GM19324 (cell line): Measurements from ENCODE around the gene SPATA9.
"Not testable (repeated sequence)": the region's sequence is repeated elsewhere in the genome, so short reads cannot be mapped to it uniquely, and the experiment has no call there.

ENCODE experiments used
- ATAC-seq: cut with Tn5 transposase; IDR thresholded peaks from one replicate; pipeline ENCODE4 v1.9.1; 2021; ENCODE audit warnings: mild to moderate bottlenecking, moderate library complexity; ENCODE audit not compliant: unreplicated experiment, low FRiP score

The SPATA9 gene

DNA sequence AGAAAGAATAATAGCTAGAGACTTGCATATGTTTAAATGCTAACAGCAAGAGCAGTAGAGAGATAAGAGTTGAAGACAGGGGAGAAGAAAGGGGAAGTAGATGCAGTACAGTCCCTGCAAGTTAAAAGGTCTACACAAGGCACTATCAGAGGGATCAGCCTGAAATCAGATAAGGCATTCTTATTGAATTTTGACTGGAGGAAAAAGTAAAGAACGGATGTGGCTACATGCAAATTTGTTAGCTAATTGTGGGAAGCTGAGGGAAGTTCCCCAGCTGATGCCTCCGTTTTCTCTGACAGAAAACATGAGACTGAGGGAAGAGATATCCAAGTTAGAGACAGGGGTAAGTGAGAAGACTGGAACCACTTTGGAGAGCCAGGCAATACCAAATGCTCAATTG is 35.4 kb upstream of the SPATA9 start:
- peak; percentile 89 for ATAC-seq

- no peak for ATAC-seq
These were observed 34.6 kb upstream of the SPATA9 start for GRCh38 chr5:95717439-95717838.

- ATAC-seq = no peak
These were observed 33.1 kb upstream of the SPATA9 start for GRCh38 chr5:95715799-95716461.

GRCh38 chr5:95713960-95714710 is 31.3 kb upstream of the SPATA9 start:
- no peak for ATAC-seq

DNA sequence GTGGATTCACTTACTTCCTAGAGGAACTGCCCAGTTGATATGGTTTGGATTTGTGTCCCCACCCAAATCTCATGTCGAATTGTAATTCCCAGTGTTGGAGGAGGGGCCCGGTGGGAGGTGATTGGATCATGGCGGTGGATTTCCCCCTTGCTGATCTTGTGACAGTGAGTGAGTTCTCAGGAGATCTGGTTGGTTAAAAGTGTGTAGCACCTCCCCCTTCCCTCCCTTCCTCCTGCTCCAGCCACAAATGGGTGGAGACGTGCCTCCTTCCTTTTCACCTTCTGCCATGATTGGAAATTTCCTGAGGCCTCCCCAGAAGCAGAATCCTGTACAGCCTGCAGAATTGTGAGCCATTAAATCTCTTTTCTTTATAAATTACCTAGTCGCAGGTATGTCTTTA is 30.5 kb upstream of the SPATA9 start:
- not testable (repeated sequence) for ATAC-seq

DNA sequence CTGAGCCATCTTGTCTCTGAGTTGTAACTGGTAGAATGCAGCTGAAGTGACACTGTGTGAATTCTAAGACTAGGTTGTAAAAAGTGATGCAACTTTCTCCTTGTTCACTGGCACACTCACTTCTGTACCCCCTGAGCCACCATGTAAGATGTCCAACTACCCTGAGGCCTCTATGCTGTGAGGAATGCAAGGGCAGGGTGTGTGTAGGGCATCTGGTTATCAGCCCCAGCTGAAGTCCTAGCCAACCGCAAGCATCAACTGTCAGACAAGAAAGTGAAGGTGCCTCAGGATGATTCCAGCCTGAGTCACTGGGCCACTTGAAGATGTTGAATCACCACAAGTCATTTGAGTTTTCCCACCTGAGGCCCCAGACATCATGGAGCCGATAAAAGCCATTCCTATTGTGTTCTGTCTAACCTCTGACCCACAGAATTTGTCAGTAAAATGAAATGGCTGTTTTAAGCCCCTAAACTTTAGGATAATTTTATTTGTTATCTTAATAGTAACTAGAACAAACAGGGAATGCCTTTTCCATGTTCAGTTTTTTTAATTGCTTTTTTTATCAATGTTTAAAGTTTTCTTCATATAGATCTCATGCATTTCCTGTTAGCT is 29.7 kb upstream of the SPATA9 start:
- no peak for ATAC-seq

- no peak for ATAC-seq
These were observed 28.9 kb upstream of the SPATA9 start for GRCh38 chr5:95711501-95712346.

GRCh38 chr5:95710651-95711500 is 28.1 kb upstream of the SPATA9 start:
- ATAC-seq = not testable (repeated sequence)

GRCh38 chr5:95709967-95710650 is 27.3 kb upstream of the SPATA9 start:
- ATAC-seq = no peak

- no peak for ATAC-seq
These were observed 26.1 kb upstream of the SPATA9 start for GRCh38 chr5:95708876-95709275.

- ATAC-seq = not testable (repeated sequence)
These were observed 24.9 kb upstream of the SPATA9 start for GRCh38 chr5:95707534-95708188.

GRCh38 chr5:95707055-95707454 is 24.3 kb upstream of the SPATA9 start:
- no peak for ATAC-seq

GRCh38 chr5:95706196-95706595 is 23.4 kb upstream of the SPATA9 start:
- not testable (repeated sequence) for ATAC-seq

DNA sequence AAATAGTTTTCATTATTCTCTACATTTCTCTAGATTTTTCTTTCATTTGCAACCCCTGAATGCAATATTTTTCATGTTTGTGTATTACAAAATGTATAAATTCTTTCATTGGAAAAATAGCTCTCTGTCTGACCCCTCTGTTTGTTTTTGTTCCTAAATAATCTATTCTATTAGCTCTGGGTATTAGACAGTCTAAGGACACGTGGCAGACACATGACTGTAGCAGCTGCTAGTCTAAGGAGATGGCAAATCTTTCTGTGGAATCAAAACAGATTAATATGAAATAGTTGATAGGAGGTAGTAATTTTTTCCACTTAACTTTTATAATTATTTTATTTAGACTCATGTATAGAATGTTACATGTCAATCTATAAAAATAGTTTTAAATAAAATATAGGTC is 21.4 kb upstream of the SPATA9 start:
- ATAC-seq = no peak

DNA sequence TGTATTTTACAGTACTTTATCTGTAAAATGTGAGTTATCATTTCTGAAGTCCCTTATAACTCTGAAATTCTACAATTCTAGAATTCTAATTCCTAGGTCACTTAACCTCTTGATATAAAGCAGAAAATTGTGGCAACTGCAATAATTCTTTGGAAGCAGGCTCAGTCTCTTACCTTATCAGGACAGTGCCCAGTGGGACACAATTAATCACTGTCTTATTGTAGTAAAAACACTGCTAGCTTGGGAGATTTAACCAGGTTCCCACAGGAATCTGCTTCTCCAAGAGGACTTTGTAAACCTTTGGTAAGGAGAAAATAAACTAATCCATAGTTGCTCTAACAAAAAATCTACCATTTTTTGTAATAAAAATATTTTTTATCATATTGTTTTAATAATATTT is 18.3 kb upstream of the SPATA9 start:
- ATAC-seq = no peak

DNA sequence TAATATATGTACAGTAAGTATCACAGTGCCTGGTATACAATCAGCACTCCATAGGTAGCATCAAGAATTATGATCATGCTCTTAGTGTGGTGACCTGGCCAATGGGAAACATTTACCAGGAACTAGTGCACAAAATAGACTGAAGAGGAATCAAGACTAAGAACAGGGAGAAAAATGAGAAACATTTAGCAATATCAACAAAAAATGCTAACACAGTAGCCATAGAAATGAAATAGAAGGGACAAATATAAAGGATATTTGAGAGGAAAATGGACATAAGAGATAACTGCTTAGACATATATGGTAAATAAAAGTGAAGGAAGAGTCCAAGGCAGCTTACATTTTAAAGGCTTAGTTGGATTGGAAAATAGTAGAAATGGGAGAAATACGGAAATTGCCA is 16.5 kb upstream of the SPATA9 start:
- no peak for ATAC-seq

- no peak for ATAC-seq
These were observed 15.2 kb upstream of the SPATA9 start for GRCh38 chr5:95697781-95698681.

DNA sequence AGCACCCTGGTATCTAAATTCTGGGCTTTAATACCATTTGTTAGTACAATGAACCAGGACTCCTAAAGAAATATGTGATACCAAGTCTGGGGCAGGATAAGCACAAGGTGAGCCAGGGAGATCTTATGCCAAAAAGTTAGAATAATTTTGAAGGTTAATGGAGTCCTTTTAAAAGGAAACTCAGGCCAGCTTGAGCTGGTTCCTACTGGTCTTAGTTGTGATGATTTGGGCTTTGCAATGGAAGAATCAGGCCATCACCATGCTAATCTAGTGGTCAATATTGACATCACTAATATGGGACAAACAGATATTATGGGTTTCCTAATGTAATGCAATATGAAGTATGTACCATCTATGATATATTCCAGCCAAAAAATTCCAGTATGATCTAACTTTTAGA is 7.5 kb upstream of the SPATA9 start:
- ATAC-seq = no peak
